GM21529 (cell line): Measurements from ENCODE around the gene TDO2.

Experiments
- ATAC-seq: cut with Tn5 transposase; IDR thresholded peaks from one replicate; pipeline ENCODE4 v1.9.1; 2021; ENCODE audit not compliant: unreplicated experiment

Gene TDO2

GRCh38 chr4:155952501-155952901, 49.0 kb downstream of the TDO2 start:
- no peak for ATAC-seq

GRCh38 chr4:155953151-155954117, 49.9 kb downstream of the TDO2 start, which contains the start of gene CTSO:
Gene CTSO (minus strand): TSS chr4:155953866. CDS start chr4:155953847, 19 bp downstream.
- peak; percentile 94 for ATAC-seq

GRCh38 chr4:155954118-155954685, 50.7 kb downstream of the TDO2 start:
- ATAC-seq, result no peak

- no peak for ATAC-seq
Observed at GRCh38 chr4:155954939-155955338, 51.4 kb downstream of the TDO2 start.

- ATAC-seq, result no peak
Observed at GRCh38 chr4:155956461-155956860, 53.0 kb downstream of the TDO2 start.

GRCh38 chr4:155959417-155959816, 55.9 kb downstream of the TDO2 start:
- ATAC-seq, result no peak

- ATAC-seq, result no peak
Observed at GRCh38 chr4:155960522-155960921, 57.0 kb downstream of the TDO2 start.

GRCh38 chr4:155961575-155961974, 58.1 kb downstream of the TDO2 start:
- ATAC-seq, result no peak

- ATAC-seq, result no peak
Observed at GRCh38 chr4:155962767-155963166, 59.3 kb downstream of the TDO2 start.

GRCh38 chr4:155964016-155964891, 60.8 kb downstream of the TDO2 start:
- ATAC-seq, result no peak

GRCh38 chr4:155966171-155966570, 62.7 kb downstream of the TDO2 start:
- ATAC-seq, result no peak

GRCh38 chr4:155966731-155967395, 63.4 kb downstream of the TDO2 start:
- ATAC-seq, result no peak
